Brain microvascular endothelial cell (primary cell): ENCODE results near the gene SHISA4.

Experiments
- DNase-seq: peaks from one replicate; pipeline ENCODE4 v3.0.0-alpha.2; 2020
- H3K27ac ChIP-seq: fragments of 250-450 bp; sonication (Bioruptor Pico); 2 replicates; pipeline ENCODE4 v1.5.1; 2020; ENCODE audit warnings: mild to moderate bottlenecking, moderate library complexity
- H3K27me3 ChIP-seq: fragments of 250-450 bp; sonication (Bioruptor Pico); replicated peaks from 2 replicates; pipeline ENCODE4 v1.5.1; 2020; ENCODE audit warnings: mild to moderate bottlenecking
- H3K36me3 ChIP-seq: fragments of 250-450 bp; sonication (Bioruptor Pico); replicated peaks from 2 replicates; pipeline ENCODE4 v1.5.1; 2020; ENCODE audit warnings: mild to moderate bottlenecking
- H3K4me3 ChIP-seq: 2 replicates; pipeline ENCODE4 v1.5.1; 2011; ENCODE audit warnings: low read depth, mild to moderate bottlenecking, control low read depth, low read length, moderate library complexity
- in situ Hi-C: cut with HindIII; loops from 2 replicates; pipeline ENCODE4 v1.10.0; 2017; ENCODE audit warnings: low sequenced_read_pairs, low pct_ligation_motif_present
- TF ChIP-seq, protein P1 (sequence below): IDR thresholded peaks from 2 replicates; pipeline ENCODE4 v1.5.1; 2011; ENCODE audit warnings: low read depth, mild to moderate bottlenecking, moderate library complexity, low read length, control low read depth, inconsistent platforms; ENCODE audit errors: missing control alignments

SHISA4 gene

DNA sequence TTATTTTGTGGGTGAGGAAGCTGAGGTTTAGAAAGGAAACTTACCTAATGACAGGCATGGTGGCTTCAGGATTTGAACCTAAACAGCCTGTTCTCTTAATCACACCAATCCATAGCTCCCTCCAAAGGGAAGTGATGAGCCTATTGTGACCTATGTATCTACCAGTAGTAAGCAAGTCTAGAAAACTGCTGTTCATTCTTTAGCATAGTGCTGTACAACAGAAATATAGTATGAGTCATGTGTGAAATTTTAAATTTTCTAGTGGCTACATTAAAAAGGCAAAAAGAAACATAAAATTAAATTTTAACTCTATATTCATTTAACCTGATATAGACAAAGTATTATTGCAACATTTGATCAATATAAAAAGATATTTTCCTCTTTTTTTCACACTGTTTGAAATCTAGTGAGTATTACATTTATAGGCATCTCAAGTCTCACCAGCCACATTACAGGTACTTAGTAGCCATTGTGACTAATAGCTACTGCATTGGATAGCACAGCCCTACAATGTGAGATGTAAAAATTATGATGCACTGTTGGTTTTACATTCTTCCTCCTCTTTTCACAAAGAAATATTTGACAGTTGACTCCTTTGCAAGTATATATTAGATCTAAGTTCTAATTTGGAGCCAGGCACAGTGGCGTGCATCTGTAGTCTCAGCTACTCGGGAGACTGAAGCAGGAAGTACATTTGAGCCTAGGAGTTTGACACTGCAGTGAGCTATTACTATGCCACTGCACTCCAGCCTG lies 43.2 kb upstream of the SHISA4 start:
- Histone ChIP-seq H3K27ac (peak overlapping the region; percentile 64), H3K4me3 (no peak overlapping the region), H3K36me3 (no peaks in the 10 kb centered on the region), H3K27me3 (no peaks in the 10 kb centered on the region)
- TF ChIP-seq, protein P1, sequence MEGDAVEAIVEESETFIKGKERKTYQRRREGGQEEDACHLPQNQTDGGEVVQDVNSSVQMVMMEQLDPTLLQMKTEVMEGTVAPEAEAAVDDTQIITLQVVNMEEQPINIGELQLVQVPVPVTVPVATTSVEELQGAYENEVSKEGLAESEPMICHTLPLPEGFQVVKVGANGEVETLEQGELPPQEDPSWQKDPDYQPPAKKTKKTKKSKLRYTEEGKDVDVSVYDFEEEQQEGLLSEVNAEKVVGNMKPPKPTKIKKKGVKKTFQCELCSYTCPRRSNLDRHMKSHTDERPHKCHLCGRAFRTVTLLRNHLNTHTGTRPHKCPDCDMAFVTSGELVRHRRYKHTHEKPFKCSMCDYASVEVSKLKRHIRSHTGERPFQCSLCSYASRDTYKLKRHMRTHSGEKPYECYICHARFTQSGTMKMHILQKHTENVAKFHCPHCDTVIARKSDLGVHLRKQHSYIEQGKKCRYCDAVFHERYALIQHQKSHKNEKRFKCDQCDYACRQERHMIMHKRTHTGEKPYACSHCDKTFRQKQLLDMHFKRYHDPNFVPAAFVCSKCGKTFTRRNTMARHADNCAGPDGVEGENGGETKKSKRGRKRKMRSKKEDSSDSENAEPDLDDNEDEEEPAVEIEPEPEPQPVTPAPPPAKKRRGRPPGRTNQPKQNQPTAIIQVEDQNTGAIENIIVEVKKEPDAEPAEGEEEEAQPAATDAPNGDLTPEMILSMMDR, result no peak
- in situ Hi-C loops, result no loop called here
- peak; percentile 36 for DNase-seq

DNA sequence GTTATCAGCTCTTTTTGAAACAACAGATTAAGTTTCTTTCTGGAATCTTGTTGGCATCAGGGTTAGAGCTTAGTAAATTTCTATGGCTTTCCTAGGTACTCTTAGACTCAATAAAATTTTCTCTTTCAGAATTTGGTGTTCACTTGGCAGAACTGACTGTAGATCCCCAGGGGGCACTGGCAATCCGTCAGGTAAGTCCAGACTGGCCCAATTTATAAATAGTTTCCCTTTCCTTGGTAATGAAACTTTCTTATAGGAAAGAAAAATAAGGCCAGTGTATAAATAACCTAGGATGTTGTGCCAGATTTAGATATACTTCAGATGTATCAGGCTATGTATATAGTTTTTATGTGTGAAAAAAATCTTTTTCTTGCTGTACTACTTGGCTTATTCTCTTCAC lies 41.5 kb upstream of the SHISA4 start:
- in situ Hi-C loops, result no loop called here
- no peak overlapping the region for H3K27ac ChIP-seq
- no peak overlapping the region for H3K4me3 ChIP-seq
- peaks cover 6% of the 10 kb centered on the region for H3K36me3 ChIP-seq
- H3K27me3 ChIP-seq, result no peaks in the 10 kb centered on the region
- TF ChIP-seq, protein P1, result no peak
- DNase-seq, result no peak

DNA sequence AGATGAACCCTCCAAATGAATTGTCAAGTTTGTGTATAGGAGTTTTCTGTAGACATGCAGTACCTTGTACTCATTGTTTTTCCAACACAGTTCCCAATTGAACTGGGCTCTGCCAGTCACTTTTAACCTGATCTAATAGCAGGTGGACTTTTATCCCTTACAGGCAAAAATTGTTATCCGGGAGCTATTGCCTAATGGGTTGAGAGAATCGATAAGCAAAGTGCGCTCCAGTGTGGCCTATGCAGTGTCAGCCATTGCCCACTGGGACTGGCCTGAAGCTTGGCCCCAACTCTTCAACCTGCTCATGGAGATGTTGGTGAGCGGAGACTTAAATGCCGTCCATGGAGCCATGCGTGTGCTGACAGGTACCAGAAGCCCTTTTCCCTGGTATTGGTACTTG lies 40.5 kb upstream of the SHISA4 start:
- no peak for DNase-seq
- Histone ChIP-seq H3K4me3 (no peak overlapping the region), H3K27me3 (no peaks in the 10 kb centered on the region), H3K36me3 (peaks cover 17% of the 10 kb centered on the region), H3K27ac (no peak overlapping the region)
- in situ Hi-C loops, result no loop called here
- TF ChIP-seq, protein P1, result no peak

DNA sequence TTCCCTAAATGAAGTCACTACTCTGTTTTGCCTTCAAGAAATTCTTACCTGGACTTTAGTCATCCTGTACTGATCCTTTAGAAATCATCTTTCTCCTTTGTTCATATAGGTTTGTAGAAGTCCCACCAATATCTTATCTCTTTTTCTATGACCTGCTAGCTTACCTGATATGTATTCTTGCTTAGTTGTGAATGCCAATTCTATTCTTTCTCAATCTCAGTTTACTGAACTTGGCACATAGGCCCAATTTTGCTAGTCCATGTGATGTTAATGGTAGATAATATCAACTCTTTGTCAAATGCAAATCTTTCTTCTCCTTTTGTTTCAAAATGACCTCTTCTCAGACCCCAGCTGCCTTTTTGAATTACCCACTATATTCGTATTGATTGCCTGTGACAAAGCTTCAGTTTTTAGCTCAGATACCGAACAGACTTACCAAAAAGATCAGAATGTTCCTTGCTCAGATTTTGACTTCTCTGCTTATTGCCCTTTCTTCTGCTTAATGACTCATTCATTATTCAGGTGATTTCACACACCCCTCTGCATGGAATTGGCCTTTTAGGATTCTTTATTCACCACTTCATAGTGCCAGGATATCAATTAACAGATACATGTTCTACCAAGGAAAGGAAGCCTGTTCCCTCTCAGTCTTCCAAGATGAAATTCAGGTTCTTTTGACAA lies 39.2 kb upstream of the SHISA4 start:
- in situ Hi-C loops, result no loop called here
- DNase-seq, result no peak
- TF ChIP-seq, protein P1, result no peak
- Histone ChIP-seq H3K27me3 (no peaks in the 10 kb centered on the region), H3K27ac (peak overlapping the region; percentile 57), H3K4me3 (no peak overlapping the region), H3K36me3 (peaks cover 27% of the 10 kb centered on the region)

DNA sequence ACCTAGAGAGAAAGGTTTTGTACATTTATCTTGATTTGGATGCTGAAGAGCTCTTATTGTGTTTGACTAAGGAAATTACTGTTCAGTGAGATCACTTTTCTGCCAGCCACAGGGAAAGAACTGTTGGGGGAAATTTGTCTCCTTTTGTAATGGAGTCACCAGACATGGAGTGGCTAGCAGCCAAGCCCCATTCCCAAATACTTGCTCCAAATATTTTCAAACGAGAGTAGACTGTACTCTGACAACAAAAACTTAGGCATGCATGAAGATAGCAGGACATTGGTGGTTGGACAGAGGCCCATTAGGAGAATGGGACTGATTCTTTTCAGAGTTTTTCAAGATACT lies 38.7 kb upstream of the SHISA4 start:
- peak; percentile 81 for DNase-seq
- H3K36me3 ChIP-seq, result peaks cover 30% of the 10 kb centered on the region
- no peaks in the 10 kb centered on the region for H3K27me3 ChIP-seq
- in situ Hi-C loops, result no loop called here
- peak overlapping the region; percentile 57 for H3K27ac ChIP-seq
- TF ChIP-seq, protein P1, result no peak
- H3K4me3 ChIP-seq, result no peak overlapping the region
